Heart right ventricle (tissue), 16 donors: ENCODE measurements around the gene RALGPS1. TPM values are rescaled to one million over a fixed set of nuclear protein-coding genes. Genes with fewer than 3 reads are reported as not detected.

Experiments used
- ATAC-seq, 8 donors: fragments of 200-7000 bp; cut with Tn5 transposase; one replicate each; pipeline ENCODE4 v1.9.1; 2020; ENCODE audit warnings: mild to moderate bottlenecking in 8 of 8, moderate library complexity in 8 of 8, moderate number of reproducible peaks in 1 of 8
- DNase-seq, 2 donors: peaks; one replicate each; pipeline ENCODE4 v3.0.0-alpha.2; 2020
- H3K27ac ChIP-seq, 10 donors: fragments of 200-600 bp; sonication (generic) in 2 of 10; one replicate each; pipeline versions ENCODE4 v1.5.0 to v1.8.0; 2020 to 2022; ENCODE audit warnings: mild to moderate bottlenecking in 3 of 10
- H3K27me3 ChIP-seq, 7 donors: fragments of 200-600 bp; one replicate each; pipeline ENCODE4 v1.8.0; 2021 to 2022; ENCODE audit warnings: mild to moderate bottlenecking in 2 of 7
- H3K36me3 ChIP-seq, 9 donors: fragments of 200-600 bp; sonication (generic) in 1 of 9; one replicate each; pipeline versions ENCODE4 v1.5.0 to v1.8.0; 2020 to 2022; ENCODE audit warnings: mild to moderate bottlenecking in 2 of 9
- H3K4me1 ChIP-seq, 9 donors: fragments of 200-600 bp; sonication (generic) in 1 of 9; one replicate each; pipeline versions ENCODE4 v1.5.0 to v1.8.0; 2020 to 2022; ENCODE audit warnings: mild to moderate bottlenecking in 4 of 9
- H3K4me3 ChIP-seq, 10 donors: fragments of 200-600 bp; sonication (generic) in 2 of 10; one replicate each; pipeline versions ENCODE4 v1.5.0 to v1.8.0; 2020 to 2022; ENCODE audit warnings: mild to moderate bottlenecking in 7 of 10, moderate library complexity in 2 of 10
- H3K9me3 ChIP-seq, 11 donors: fragments of 200-600 bp in 10 of 11; sonication (generic) in 2 of 11; one replicate each; pipeline versions ENCODE4 v1.5.0 to v1.8.0; 2013 to 2022; ENCODE audit warnings: mild to moderate bottlenecking in 2 of 11, control low read depth in 1 of 11, moderate library complexity in 1 of 11
- CTCF ChIP-seq, 9 donors: fragments of 200-600 bp; sonication (generic) in 2 of 9; IDR thresholded peaks; one replicate each; pipeline versions ENCODE4 v1.5.0 to v1.8.0; 2021 to 2022; ENCODE audit warnings: antibody characterized with exemption in 9 of 9, mild to moderate bottlenecking in 5 of 9, moderate library complexity in 1 of 9
- WGBS, 2 donors: extraction: QIAGEN DNeasy Blood & Tissue Kit; methylation state at CpG; one replicate each; pipeline ENCODE4 v1.1.7; 2013; ENCODE audit warnings: inconsistent platforms in 1 of 2; 5-methylcytosine and 5-hydroxymethylcytosine counted together
- intact Hi-C, 10 donors: fragments of 100-400 bp; cut with DNase I; formaldehyde crosslinking; loops; one replicate each; pipeline versions ENCODE4 v1.11.1 to v1.14.2; 2022
- polyA plus RNA-seq, 2 donors: library from polyadenylated mRNA; stranded (reverse); fragments of 200-250 nt; gene quantifications; one replicate each; pipeline ENCODE4 v1.2.3, GENCODE V29; 2013
- total RNA-seq, 10 donors: library from RNA; stranded (reverse); fragmentation: NEBNext Ultra II Directional in 3 of 10; extraction: Animal tissue kit (Norgen Biotek cat#: 25700) in 3 of 10; gene quantifications; one replicate each; pipeline versions ENCODE4 v1.2.1 to v1.2.4, GENCODE V29; 2021 to 2023
- donor health status: Arrhythmogenic right ventricular cardiomyopathy.
- donor health status: ischemic (EF 13 %, LVEDD 7.1; RV severe dilation, severe dysfunction).
- donor health status: healthy with polysubstance abuse.
- donor health status: DM: no; HTN: yes; CAD: no.
- donor health status: DM: no; HTN: no; CAD: no.
- donor health status: ischemic (EF 25% LVEDD 6.9; RV normal size, moderate dysfunction).
- donor health status: ischemic (EF 25% LVEDD 5.7; RV mildly dilated, moderate dysfunction).
- donor health status: healthy.
- donor health status: DM: yes; HTN: yes; CAD: no.
- donor health status: Ischemic cardiomyopathy.
- donor health status: ischemic (EF 35%, LVEDD 5.7; RV mildly dilated, moderate dysfunction).
- donor health status: nonischemic (EF 11% LVEDD 7.7; RV severe dilation, severe dysfunction).
- donor health status: DM: yes; HTN: yes; CAD: no.
- donor health status: PGD.
- donor health status: ischemic (EF 29% LVEDD 5.4; RV normal size, mild dysfunction).
- donor health status: nonischemic (EF 23%, LVEDD 6.1; RV moderate dilation, normal function).

Gene RALGPS1
- total and polyA plus RNA-seq, 12 donors, result 4.2 to 25.0 (median 16.8) TPM

- H3K4me1 ChIP-seq, result peaks cover 17 to 97% (median 62%) of the 10 kb centered on the region in 9 donors
- no peak overlapping the region for H3K4me3 ChIP-seq
- DNase-seq (no peak), ATAC-seq (peak in 6 of 8 donors; percentile 2 to 69 (median 28))
- H3K27me3 ChIP-seq, result no peaks in the 10 kb centered on the region
- H3K36me3 ChIP-seq, result peaks cover 0 to 53% (median 21%) of the 10 kb centered on the region in 9 donors
- no peak for TF ChIP-seq CTCF (IDR thresholded peaks at IDR 0.05)
- H3K27ac ChIP-seq, result peak overlapping the region in 8 of 10 donors; percentile 31 to 71 (median 58)
- WGBS, 2 donors, result 53 to 54% methylated on average over 5 of the region's 5 CpGs
- intact Hi-C loops, result no loop called here
- H3K9me3 ChIP-seq, result no peaks in the 10 kb centered on the region
These were observed 194.7 kb downstream of the RALGPS1 start for GRCh38 chr9:127109212-127109711.

- peaks cover 15 to 97% (median 61%) of the 10 kb centered on the region in 9 donors for H3K4me1 ChIP-seq
- ATAC-seq (peak; percentile 39 to 80 (median 68)), DNase-seq (peak; percentile 51 to 83)
- H3K27ac ChIP-seq, result peak overlapping the region in 9 of 10 donors; percentile 28 to 71 (median 47)
- intact Hi-C loops, result loop anchor here in 1 of 10 donors (5.0 kb wide), 1 partner anchor 130 kb away; no protein-coding TSS in a partner anchor
- no peaks in the 10 kb centered on the region for H3K27me3 ChIP-seq
- no peak overlapping the region for H3K4me3 ChIP-seq
- peaks cover 0 to 25% (median 13%) of the 10 kb centered on the region in 9 donors for H3K36me3 ChIP-seq
- no peaks in the 10 kb centered on the region for H3K9me3 ChIP-seq
- 36 to 44% methylated on average over 7 of the region's 7 CpGs for WGBS, 2 donors
- no peak for TF ChIP-seq CTCF (IDR thresholded peaks at IDR 0.05)
These were observed 197.5 kb downstream of the RALGPS1 start for GRCh38 chr9:127112056-127112455.

GRCh38 chr9:127112735-127113161 lies 198.2 kb downstream of the RALGPS1 start:
- Histone ChIP-seq H3K9me3 (no peaks in the 10 kb centered on the region), H3K4me3 (no peak overlapping the region), H3K27ac (peak overlapping the region in 6 of 10 donors; percentile 28 to 62 (median 48)), H3K36me3 (peaks cover 0 to 20% (median 8%) of the 10 kb centered on the region in 9 donors), H3K4me1 (peaks cover 15 to 98% (median 63%) of the 10 kb centered on the region in 9 donors), H3K27me3 (no peaks in the 10 kb centered on the region)
- no peak for ATAC-seq
- no peak for TF ChIP-seq CTCF (IDR thresholded peaks at IDR 0.05)
- no peak for DNase-seq
- intact Hi-C loops, result loop anchor here in 1 of 10 donors (5.0 kb wide), 1 partner anchor 130 kb away; no protein-coding TSS in a partner anchor
- WGBS, 2 donors, result 75 to 76% methylated on average over 3 of the region's 3 CpGs

- Histone ChIP-seq H3K27ac (peak overlapping the region in 5 of 10 donors; percentile 10 to 62 (median 39)), H3K36me3 (peaks cover 0 to 20% (median 1%) of the 10 kb centered on the region in 9 donors), H3K27me3 (no peaks in the 10 kb centered on the region), H3K9me3 (no peaks in the 10 kb centered on the region), H3K4me3 (no peak overlapping the region), H3K4me1 (peaks cover 15 to 99% (median 59%) of the 10 kb centered on the region in 9 donors)
- WGBS, 2 donors, result 76 to 81% methylated on average over 10 of the region's 10 CpGs
- ATAC-seq (peak in 2 of 8 donors; percentile 23), DNase-seq (no peak)
- intact Hi-C loops, result loop anchor here in 1 of 10 donors (5.0 kb wide), 1 partner anchor 131 kb away; no protein-coding TSS in a partner anchor
- TF ChIP-seq CTCF (IDR thresholded peaks at IDR 0.05), result no peak
These were observed 198.8 kb downstream of the RALGPS1 start for GRCh38 chr9:127113191-127113972.
